NCI-H2227 (cell line): ENCODE results near the gene PREX1.

ENCODE experiments used
- DNase-seq: peaks from one replicate; lab custom pipeline; 2025; ENCODE audit not compliant: unreplicated experiment; lab: John Stamatoyannopoulos, UW

PREX1 gene

DNA sequence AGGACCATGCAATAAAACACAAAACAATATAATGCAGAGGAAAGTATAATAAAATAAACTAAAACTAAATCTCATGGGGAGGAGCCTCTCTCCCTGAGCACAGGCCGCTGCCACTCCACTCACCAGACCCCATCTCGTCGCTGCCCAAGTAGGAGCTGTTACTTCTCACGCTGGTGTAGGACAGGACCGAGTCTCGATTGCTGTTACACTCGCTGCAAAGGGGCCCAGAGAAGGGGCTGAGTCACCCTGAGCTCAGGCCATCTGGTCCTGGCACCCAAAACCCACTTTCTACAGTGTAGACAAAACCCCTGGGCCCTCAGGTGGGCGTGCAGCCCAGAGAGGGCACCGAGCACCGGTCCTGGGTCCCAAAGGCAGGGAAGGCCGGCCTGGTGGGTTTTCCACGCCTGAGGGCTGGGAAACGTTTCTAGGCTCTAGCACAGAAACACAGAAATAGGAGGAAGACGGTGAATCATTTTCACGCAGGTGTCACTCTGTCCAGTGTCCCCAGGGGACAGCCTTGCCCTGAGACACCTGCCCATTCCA lies 183.4 kb downstream of the PREX1 start:
- DNase-seq: no peak

DNA sequence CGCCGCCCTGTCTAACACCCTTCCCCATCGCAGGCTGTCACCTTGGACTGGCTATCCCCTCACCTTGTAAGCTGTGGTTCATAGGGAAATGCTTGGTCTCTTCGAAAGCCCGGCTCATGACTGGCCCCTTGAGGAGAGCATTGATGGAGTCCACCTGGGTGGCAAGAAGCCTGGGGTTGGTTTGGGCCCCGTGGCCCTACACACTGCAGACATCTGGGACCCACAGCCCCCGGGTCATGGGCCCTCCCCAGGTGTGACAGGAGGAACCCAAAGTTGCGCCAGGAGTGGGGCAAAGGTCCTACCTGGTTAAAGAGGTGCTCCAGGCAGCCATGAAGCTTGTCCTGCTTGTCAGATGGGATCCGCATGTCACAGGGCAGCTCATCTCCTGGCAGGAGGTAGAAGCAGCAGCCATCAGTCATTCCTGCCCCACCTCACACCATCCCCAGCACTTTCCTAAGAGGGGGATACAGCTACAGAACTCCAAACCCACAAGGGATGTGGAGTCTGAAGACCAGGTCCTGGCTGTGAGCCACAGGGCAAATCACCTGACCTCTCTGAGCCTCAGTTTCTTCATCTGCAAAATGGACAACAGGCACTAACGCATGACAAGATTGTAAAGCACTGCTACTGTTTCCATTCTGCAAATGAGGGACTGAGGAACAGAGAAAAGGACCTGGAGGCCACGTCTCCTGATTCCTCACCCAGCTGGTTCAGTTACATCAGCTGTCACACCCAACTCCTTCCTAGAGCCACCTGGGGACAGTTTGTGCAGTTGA lies 185.5 kb downstream of the PREX1 start:
- no peak for DNase-seq

- DNase-seq: no peak
Observed at GRCh38 chr20:48640871-48641270, 186.9 kb downstream of the PREX1 start.

GRCh38 chr20:48639899-48640298 lies 187.9 kb downstream of the PREX1 start:
- no peak for DNase-seq

- DNase-seq: no peak
Observed at GRCh38 chr20:48638546-48638945, 189.3 kb downstream of the PREX1 start.

DNA sequence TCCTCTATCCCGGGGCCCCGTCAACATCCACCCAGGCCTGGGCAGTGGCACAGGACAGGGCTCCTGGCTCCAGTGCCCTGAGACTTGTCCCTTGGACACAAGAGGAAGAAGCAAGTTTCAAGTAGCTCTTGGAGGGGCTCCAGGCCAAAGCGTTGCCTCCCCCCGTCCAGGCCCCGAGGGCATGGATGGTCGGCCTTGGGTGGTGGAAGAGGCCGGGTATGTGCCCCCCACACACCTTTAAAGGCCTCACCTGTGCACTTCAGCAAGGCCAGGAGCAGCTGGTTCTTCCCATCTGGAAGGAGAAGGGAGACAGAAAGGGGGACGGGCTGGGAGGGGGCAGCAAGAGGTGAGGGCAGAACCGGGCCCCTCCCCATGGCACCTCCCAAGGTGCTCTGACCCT lies 190.3 kb downstream of the PREX1 start:
- DNase-seq: no peak

GRCh38 chr20:48636301-48636700 lies 191.5 kb downstream of the PREX1 start:
- no peak for DNase-seq

- peak; percentile 69 for DNase-seq
Observed at GRCh38 chr20:48635791-48636267, 192.0 kb downstream of the PREX1 start.

DNA sequence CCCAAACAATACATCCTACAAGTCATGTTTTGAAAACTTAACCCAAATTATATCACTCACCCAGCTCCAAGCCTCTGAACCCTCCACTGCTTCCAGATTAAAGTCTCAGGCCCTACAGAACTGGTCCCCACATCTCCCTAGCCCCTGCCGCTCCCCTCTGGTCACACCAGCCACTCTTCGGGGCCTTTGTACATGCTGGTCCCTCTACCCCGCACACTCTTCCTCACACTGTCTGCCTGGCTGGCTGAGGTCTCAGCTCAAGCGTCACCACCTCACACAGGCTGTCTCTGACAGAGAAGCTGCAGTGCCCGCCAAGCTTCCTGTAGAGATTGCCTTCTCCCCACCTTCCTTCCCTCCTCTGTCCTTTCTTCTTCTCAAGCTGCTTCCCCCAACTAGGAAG lies 192.4 kb downstream of the PREX1 start:
- DNase-seq: no peak

GRCh38 chr20:48634641-48635040 lies 193.2 kb downstream of the PREX1 start:
- DNase-seq: no peak

- DNase-seq: no peak
Observed at GRCh38 chr20:48633620-48634257, 194.1 kb downstream of the PREX1 start.

- no peak for DNase-seq
Observed at GRCh38 chr20:48632825-48633619, 194.8 kb downstream of the PREX1 start.

DNA sequence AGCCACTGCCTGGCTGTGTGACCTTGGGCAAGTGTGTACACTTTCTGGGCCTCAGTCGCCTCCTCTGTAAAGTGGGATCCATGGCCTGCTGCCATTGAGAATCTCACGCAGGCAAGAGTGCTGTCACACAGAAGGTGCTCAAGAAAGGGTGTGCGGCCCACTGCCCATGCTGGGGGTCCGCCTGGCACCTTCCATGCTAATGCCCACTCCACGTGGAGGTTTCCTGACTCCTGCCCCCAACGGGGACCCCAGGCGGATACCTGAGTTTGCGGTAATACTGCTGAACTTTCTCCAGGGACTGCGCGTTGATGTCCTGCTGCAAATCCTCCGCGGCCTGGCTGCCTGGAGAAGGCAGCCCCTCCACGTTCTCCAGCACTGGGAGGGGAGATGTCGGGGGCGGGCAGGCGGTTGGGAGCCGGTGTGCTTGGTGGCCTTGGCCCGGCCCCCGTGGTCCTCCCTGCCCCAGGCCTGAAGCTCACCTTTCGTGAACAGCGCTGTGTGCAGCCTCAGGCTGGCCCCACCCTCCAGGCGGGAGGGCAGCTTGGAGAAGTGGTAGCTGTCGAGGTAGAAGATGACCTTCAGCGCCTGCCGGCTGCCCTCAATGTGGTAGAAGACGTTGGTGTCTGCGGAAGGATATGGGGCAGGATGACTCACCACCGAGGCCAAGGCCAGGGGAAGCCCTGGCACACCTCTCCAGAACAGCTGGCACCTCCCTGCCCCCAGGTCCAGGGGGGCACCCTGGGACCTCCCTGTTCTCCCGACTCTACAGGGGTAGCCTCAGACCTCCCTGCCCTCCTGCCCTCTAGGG lies 195.6 kb downstream of the PREX1 start:
- no peak for DNase-seq

DNA sequence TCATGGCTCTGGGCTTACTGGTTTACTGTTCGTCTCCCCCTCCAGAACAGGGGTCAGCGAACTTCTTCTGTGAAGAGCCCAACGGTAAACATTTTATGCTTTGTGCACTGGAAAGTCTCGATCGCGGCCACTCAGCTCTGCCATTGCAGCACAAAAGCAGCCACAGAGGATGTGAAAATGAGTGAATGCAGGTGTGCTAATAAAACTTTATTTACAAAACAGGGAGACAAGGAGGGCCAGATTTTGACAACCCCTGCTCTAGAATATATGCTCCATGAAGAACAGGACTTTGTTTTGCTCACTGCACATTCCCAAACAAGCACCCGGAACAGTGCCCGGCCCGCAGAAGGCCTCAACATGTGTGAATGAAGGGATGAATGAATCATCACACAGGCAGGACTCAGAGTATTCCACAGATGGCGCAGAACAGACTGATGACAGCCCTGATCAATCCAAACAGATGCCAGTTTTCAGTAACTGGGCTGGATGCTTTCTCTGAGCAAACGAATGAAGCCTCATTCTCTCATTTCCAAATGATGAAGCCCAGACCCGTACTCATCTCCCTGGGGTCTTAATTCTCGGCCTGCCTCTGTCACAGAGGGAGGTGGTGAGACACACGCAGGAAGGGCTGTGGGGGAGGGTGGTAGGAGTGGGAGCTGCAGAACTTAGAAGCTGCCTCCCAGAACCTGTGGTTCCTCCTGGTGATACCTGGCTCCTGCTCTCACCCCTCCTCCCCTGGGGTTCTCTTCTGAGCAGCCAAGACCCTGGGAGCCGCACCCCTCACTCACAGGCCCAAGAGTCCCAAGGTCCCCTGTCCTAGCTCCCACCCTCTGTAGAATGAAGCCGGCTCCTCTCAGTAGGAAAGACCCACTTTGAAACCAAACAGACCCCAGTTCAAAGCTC lies 196.4 kb downstream of the PREX1 start:
- DNase-seq: no peak

DNA sequence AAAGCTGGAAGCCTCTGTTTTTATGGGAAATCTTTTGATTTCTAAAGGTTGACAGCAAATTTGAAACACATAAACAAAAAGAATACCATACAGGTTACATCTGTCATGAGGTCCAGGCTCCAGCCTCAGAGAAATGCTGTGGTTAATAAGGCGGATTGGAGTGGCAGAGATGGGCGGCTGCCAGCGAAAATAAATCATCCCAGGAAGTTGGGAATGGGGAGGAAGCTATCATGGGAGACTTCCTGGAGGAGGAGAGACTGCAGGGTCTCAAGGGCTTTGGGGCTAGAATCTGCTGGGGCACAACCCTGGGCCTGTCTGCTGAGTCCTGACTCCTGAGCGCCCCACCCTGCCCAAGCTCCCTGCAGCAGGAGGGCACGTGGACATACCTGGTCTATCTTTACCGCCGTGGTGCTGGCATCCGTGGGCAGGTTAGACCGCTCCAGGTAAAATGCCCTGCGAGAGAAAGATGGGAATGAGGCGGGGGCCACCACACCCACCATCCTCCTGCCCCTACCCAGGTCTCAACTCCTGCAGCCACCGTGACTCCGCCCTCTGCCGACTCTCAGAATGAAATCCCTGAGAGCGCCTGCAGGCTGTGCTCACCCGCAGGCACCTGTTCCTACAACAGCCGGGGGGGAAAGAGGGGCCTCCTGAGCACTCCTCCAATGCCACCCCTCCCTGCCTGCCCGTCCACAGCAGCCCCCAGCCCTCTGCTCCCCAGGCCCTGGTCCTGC lies 197.3 kb downstream of the PREX1 start:
- no peak for DNase-seq

- DNase-seq: no peak
Observed at GRCh38 chr20:48629960-48630315, 197.9 kb downstream of the PREX1 start.

DNA sequence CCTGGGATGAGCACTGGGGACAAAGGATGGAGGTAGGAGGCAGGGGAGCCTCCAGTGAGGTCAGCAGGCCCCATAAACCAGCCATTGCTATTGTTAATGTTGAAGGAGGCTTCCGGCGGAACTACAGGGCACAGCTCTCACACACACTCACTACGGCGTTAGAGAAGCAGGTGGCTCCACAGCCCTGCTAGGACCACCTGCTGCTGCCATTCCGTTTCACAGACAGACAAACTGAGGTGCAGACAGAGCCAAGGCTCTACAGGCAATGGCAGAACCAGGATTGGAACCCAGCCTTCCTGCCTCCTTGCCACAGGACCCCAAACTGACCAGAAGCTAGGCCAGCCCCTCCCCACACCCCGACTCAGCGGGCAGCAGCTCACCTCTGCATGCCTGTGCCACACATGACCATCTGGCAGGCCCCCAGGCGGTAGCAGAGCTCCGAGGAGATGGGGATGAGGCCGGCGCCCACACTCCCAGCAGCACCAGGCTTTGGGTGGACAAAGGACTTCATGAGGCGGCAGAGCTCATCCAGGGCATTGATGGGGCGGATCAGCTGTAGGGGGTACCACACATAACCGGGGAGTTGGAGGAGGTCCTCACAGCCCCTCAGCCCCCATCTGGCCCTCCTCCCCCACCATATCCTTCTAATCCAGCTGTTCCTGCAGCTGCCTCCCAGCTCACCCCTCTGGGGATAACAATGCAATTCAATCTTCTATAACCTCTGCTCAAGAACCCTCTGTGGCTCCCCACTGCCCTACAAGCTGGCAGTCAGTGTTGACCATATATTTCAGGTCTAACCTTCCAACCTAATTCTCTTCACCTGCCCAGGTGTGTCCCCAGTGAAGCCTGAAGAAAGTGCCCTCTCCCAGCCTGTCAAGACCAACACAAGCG lies 198.5 kb downstream of the PREX1 start:
- no peak for DNase-seq

DNA sequence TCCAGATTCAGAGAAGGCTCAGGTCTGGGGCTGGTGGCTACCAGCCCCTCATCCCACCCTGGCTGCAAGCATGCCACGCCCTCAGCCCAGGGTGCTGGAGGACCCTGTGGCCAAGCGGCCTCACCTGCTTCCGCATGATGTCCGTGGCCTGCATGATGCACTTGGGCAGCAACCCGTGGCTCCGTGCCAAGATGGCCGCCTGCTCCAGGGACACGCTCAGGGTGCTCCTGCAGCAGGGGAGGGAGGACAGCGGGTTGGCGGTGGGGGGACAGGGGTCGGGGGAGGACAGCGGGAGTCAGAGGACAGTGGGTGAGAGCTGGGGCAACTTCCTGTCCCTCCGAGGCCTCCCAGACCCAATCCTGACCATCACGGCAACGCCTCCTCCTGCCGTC lies 200.1 kb downstream of the PREX1 start:
- no peak for DNase-seq
